B cell (primary cell): ENCODE measurements around the gene MYOCOS.

Experiments
- EZH2 ChIP-seq: IDR thresholded peaks from 2 replicates; pipeline ENCODE4 v1.6.1; 2012; ENCODE audit warnings: borderline replicate concordance, low read depth, mild to moderate bottlenecking, moderate library complexity, low read length; ENCODE audit not compliant: insufficient read depth, poor library complexity, severe bottlenecking
- TF ChIP-seq, protein P1 (sequence below): fragments of 200-600 bp; IDR thresholded peaks from one replicate; pipeline ENCODE4 v1.8.0; 2022; ENCODE audit warnings: antibody characterized with exemption, mild to moderate bottlenecking

DNA sequence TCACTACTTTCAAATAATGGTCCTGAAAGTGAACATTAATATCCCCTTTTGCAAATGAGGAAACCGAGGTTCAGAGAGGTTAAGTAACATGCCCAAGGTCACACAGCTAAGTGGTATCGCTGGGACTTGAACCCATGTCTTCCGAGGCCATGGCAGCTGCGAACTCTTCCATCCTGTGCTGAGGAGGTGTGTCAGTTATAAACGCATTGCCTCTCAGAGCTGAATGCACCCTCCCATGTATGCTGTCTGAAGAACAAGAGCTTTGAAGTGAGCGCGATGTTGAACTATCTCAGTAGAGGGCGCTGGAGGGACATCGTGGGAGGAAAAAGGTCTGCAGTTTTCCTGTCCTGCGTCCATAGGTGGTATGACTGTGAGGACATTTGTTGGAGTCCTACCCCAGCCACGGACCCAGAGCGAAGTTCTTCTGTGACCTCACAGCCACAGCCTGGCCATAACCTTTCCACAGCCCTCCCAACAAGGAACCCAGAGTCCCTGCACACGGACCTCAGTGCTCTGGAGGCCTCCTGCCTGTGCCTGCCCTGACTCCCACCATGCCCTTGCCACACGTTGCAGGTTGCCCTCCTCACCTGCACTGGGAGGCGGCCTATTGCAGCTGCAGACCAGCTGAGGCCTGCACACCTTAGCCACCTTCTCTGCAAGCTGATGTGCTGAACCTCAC, 22.9 kb downstream of the MYOCOS start:
- TF ChIP-seq, protein P1, sequence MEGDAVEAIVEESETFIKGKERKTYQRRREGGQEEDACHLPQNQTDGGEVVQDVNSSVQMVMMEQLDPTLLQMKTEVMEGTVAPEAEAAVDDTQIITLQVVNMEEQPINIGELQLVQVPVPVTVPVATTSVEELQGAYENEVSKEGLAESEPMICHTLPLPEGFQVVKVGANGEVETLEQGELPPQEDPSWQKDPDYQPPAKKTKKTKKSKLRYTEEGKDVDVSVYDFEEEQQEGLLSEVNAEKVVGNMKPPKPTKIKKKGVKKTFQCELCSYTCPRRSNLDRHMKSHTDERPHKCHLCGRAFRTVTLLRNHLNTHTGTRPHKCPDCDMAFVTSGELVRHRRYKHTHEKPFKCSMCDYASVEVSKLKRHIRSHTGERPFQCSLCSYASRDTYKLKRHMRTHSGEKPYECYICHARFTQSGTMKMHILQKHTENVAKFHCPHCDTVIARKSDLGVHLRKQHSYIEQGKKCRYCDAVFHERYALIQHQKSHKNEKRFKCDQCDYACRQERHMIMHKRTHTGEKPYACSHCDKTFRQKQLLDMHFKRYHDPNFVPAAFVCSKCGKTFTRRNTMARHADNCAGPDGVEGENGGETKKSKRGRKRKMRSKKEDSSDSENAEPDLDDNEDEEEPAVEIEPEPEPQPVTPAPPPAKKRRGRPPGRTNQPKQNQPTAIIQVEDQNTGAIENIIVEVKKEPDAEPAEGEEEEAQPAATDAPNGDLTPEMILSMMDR, result peak; percentile 55
- TF ChIP-seq EZH2, result no peak
